ENCODE data around the gene FZD4.
"Not testable (repeated sequence)": the region's sequence is repeated elsewhere in the genome, so short reads cannot be mapped to it uniquely, and the experiment has no call there.

The FZD4 gene

DNA sequence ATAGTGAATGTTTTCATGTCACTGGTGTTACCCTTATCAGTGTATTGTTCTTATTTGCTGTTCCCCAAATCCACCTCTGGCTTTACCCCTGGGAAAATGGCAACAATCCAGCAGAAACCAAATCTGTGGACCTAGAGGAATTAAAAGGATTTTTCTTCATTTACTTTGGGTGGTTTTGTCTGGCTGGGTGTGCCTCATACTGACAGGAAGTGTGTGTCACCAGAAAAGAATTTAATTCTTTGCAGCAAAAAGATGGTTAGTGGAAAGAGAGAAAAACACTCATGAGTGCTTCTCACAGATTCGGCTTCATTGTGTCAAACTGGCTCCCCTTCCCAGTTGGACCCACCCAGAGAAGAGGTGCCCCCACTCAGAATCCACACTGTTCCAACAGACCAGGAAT, 38.9 kb downstream of the FZD4 start:
- in situ Hi-C loops (cut with HindIII; ENCODE audit: low sequenced_read_pairs) = no loop called here

DNA sequence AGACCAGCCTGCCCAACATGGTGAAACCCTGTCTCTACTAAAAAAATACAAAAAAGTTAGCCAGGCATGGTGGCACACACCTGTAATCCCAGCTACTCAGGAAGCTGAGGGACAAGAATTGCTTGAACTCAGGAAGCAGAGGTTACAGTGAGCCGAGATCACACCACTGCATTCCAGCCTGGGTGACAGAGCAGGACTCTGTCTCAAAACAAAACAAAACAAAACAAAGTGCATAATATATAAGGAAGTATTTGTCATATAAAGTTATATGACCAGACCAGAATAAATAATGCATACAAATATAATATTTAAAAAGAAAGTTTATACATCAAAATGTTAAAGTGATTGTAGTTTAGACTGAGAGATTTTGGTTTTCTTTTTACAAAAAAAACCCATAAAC, 39.3 kb downstream of the FZD4 start:
- in situ Hi-C loops (cut with HindIII; ENCODE audit: low sequenced_read_pairs) = not testable (repeated sequence)

DNA sequence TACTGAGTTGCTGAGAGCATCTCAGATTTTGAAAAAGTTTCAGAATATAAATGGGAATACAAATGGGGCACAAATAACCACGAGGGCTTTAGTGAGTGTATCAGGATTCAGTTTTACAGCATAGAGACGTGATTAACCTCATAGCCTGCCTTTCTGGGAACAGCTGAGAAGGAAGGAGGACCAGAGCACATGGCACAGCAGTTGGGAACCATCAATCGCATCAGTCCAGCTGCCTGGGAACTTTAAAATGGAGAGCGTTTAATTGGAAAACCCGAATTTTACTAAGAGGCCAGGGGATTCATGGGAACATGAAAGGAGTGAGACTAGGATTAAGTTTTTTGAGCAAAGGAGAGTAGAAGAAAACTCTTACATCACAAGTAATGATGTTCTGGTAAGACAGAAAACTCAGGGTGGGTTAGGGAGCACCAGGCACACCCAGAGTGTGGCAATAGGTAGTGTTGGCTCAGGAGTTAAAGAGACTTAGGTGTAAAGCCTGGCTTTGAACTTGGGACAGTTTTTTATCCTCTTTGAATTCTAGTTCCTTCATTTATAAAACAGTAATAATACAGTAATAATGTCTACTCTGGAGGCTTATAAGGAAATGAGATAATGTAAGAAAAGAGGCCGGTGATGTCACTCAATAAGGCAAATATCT, 40.2 kb downstream of the FZD4 start:
- in situ Hi-C loops (cut with HindIII; ENCODE audit: low sequenced_read_pairs) = no loop called here

DNA sequence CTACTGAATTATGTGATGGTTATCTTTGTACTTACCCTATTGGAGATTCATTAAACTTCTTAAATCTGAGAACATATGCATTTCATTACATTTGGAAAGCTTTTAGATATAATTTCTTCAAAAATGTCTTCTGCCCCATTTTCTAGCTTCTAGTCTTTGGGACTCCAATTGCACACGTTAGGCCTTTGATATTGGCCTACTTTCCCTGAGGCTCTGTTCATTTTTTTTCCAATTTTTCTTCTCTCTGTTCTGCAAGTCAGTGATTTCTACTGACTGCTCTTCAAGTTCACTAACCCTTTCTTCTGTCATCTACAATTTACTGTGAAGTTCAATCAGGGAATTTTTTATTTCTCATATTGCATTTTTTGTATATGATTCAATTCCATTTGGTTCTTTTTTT, 43.0 kb downstream of the FZD4 start:
- in situ Hi-C loops (cut with HindIII; ENCODE audit: low sequenced_read_pairs) = no loop called here

DNA sequence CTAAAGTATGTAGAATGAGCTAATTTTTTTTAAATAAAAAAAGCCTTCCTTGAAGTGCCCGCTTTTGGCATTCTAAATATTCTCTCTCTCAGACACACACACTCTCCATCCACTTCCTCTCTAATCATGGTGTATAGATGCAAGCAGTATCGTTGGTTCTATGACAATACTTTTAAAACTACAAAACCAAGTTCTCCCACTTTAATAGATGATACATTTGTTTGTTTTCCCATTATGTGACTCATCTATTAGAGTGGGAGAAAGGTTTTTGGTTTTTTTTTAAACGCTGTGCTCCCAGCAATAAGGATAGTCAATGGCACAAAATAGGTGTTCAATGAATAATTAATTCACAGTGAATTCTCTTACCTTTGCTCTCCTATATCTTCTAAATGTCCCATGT, 44.6 kb downstream of the FZD4 start:
- in situ Hi-C loops (cut with HindIII; ENCODE audit: low sequenced_read_pairs) = no loop called here

DNA sequence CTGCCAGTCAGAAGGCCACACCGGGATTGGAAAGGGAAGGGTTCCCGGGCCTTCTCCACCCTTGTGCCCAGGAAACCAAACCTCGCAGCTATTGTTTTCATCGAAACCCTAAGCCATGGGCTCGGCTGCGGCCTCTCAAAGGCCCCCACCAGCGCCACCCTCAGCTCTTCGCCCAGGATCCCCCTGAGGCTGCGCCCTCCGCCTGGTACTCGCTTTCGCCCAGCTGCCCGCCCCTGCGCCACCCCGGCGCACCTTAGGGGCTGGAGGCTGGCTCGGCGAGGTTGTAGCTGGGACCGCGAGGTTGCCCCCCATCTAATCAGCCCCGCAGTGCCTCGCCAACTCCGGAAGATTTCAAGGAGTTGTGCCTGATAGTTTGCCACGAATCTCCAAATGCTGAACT, 49.0 kb downstream of the FZD4 start:
- in situ Hi-C loops (cut with HindIII; ENCODE audit: low sequenced_read_pairs) = no loop called here

DNA sequence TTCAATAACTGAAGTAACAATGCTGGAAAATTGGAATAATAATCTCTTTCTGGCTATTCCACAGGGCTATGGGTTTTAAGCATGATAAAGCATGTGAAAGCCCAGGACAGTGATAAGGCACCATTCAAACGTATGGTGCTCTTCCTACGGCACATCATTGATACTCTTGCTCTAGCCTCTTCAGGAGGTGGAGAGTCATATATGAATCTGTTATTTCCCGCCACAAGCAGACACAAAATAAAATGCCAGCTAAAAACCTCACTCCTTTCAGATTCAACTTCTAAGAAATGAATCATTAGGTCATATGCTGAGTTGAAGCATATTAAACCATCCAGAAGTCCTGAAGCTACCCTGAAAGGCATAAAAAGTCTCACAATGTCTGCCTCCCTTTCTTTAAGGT, 49.9 kb downstream of the FZD4 start:
- in situ Hi-C loops (cut with HindIII; ENCODE audit: low sequenced_read_pairs) = no loop called here

DNA sequence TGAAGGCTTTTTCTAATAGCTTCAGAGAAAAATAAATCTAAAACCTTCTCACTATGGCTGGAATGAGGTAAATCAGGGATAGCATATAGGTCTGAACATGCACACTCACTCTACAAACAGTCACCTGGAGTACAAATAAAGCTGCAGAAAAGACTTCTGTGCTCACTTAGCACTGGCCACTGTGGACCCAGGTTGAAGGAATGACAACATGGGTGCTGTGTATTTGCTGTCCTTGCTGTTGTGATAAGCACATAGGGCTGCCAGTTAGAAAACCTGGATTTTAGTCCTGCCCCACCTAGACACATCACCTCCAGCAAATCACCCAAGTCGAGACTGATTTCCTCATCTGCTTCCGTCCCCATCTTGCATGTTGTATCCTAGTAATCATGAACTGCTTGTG, 51.2 kb downstream of the FZD4 start:
- in situ Hi-C loops (cut with HindIII; ENCODE audit: low sequenced_read_pairs) = no loop called here

DNA sequence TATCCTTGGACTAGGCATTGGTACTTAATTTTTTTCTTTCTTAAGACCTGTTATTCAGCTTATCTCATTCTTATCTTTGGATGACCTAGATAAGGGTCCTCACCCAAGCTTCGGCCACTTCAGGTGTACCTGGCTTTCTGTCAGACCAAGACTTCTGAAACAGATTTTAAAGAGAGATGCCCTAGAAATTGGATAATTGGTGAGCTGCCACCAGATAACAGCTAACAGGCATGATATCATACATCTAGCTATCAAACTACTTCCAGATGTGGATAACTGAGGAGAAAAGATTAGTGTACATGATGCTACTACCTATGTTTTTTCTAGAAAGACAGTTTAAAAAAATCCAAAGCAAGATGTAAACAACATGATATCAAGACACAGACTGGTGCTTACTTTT, 52.9 kb downstream of the FZD4 start:
- in situ Hi-C loops (cut with HindIII; ENCODE audit: low sequenced_read_pairs) = no loop called here

DNA sequence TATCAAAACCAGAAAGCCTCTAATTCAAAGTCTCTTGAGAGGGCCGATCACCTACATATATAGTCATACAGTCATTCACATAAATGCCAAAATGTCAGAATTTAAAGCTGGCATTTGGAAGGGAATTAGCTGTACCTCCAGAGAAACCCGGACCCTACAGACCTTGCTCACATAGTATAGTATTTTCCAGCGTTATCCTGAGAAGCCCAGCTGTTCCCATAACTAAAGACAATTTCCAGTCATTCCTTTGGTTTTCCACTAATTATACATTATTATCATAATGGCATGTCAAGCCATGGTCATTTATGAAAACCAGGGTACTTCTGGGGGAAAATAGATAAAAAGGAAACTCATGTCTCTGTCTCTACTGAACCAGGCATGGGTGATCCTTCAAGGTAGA, 53.6 kb downstream of the FZD4 start:
- in situ Hi-C loops (cut with HindIII; ENCODE audit: low sequenced_read_pairs) = no loop called here

DNA sequence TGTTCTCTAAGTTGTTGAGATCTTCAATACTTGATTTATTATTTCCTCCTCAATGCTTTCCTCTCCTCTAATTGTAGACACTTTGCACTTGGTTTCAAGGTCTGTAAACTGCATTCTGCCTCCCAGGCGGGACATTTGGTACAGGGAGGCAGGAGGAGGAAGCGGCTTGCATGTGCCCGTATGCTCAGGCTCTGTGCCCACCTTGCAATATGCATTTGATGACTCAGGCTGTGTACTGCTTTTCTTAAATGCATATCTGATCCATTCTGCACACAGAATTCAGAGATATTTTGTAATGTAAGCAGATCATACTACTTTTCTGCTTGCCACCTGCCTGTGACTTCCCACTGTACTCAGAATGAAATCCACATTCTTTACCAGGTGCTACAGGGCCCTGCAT, 55.0 kb downstream of the FZD4 start:
- in situ Hi-C loops (cut with HindIII; ENCODE audit: low sequenced_read_pairs) = no loop called here

DNA sequence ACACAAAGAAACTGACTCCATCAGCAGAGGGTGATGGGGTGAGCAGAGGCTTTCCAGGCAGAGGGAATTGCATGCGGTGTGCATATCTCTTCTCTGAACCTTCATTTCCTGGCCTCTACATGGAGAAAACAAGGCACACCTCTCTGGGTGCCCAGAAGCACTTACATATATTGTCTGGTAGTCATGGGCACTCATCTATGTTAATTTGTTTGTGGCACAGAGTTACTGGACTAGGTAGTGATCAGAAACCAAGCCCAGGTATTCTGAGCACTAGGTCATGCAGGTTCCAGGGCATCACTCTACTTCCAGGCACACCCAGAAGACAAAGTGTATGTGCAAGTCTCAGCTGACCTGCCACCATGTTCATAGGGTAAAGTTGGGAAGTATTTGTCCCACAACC, 56.5 kb downstream of the FZD4 start:
- in situ Hi-C loops (cut with HindIII; ENCODE audit: low sequenced_read_pairs) = no loop called here

DNA sequence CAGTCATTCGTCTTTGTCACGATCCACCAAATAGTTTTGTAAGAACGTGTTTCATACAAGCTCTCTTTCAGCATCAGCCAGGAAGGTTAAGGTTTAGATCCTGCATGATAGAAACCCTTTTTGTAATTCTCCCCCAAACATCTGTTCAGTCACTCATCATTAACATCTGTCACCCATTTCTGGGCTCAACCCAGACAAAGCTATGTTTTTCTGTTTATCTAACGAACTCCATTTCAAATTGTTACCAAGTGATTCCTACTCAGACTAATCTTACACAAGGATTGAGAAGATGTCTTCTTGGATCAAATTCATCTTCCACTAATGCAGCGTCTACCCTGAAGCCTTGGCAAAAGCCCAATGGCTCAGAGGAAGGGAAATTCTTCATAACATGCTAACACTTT, 58.8 kb downstream of the FZD4 start:
- in situ Hi-C loops (cut with HindIII; ENCODE audit: low sequenced_read_pairs) = no loop called here
